CD4-positive, alpha-beta T cell treated with Interleukin-6 for 4 hours (primary cell): ENCODE results near the gene SLC1A7.

ENCODE experiments used
- DNase-seq: peaks from one replicate; pipeline ENCODE4 v3.0.0-alpha.2; 2020; ENCODE audit warnings: mixed read lengths

SLC1A7 gene

DNA sequence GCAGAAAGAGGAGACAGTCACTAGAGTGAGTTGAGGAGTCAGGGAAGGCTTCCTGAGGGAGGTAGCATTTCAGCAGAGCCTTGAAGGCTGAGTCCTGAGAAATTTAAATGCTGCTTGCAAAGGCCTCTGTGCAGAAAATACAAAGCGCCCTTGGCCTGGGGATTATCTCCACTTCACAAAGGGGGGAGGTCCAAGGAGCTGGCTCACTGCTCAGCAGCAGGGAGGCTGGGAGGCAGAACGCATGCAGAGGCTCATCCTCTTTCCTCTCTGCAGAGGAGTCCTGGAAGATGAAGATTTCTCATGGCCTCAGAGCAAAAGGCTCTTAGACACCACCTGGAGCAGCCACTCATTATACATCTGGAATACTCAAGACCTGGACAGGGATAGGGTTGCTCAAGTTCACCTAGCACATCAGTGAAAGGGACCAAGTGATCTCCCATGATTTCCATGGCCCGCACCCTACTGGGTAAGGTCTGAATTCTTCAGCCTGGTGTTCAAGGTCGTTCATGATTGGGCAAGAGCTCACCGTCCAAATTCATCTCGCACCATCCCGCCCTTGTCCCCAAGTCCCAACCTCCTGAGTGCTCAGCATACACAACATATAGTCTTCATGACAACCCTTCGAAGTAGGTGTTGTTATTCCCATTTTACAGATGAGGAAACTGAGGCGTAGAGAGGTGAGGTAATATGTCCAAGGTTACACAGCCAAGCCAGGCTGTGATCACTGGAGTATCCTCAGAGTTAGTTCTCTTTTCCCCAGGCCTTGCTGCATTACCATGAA lies 9.0 kb downstream of the SLC1A7 start:
- DNase-seq: no peak

DNA sequence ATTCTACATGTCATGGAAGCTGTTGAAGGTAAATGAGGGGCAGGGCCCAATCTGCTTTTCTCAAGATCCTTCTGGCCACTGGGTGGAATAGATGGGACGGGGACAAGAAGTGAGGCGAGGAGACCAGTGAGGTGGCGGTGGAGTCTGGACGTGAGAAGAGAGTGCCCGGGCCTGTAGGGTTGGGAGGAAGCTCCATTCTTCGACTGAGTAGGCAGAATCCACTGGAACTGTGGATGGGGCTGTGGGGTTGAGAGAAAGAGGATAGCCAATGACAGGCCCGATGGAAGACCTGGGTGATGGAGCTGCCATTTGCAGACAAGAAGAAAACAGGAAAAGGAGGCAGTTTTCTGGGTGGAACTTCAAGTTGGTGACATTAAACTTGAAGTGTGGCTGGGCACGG lies 10.3 kb downstream of the SLC1A7 start:
- no peak for DNase-seq

DNA sequence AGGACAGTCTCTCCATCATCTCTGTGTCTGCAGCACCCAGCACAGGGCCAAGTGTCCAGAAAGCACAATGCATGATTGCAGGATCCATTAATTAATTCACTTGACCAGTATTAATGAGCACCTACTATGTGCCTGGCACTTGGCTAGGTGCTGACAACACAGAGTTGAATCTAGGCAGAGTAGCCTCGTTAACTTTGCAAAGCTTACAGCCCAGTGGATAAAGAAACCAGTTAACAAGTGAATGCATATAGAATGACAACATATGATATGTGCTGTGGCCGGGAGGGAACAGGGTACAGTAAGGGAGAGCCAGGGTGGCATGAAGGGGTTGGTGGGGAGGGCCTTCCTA lies 10.9 kb downstream of the SLC1A7 start:
- DNase-seq: no peak

DNA sequence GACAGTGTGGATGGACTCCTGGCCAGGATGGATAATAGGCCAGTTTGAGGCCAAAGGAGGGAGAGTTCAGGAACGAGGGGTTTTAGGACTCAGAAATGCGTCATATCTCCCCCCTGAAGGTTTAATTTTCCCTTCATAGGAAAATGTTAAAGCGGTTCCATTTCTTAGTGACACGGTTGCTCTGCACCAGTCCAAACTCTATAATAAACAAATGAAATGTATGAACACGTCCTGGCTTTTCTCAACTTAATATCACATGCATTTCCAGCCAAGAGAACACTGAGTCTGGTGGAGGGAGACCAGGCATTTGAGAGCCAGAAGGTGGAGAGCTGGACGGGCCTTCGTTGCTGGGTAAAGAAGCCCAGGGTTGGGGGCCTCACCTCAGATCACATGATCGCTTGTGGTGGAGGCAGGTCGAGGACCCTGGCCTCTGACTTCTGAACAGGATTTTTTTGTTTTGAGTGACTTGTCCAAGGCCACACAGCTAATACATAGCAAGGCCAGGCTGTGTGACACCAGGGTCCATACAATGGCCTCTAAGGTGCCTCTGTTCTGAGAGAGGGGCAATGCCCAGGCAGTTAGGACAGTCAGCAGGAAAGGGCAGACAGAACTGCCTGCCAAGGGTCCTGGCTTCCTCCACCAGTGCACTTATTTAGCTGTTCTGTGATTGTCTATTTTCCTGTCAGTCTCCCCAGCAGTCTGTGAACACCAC lies 11.4 kb downstream of the SLC1A7 start:
- DNase-seq: no peak

DNA sequence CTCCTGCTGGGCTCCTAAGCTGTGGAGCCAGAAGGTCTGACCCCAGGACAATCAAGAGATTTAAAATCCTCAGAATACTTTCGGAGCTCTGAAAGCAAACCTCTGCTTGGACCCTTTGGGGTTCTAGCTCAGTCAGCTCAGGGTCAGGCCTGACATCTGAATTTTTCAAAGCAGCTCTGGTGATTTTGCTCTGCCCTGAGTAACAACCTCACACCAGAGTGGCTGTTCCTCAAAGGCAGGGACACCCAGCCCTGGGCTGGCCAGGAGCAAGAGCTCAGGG lies 11.9 kb downstream of the SLC1A7 start:
- no peak for DNase-seq

DNA sequence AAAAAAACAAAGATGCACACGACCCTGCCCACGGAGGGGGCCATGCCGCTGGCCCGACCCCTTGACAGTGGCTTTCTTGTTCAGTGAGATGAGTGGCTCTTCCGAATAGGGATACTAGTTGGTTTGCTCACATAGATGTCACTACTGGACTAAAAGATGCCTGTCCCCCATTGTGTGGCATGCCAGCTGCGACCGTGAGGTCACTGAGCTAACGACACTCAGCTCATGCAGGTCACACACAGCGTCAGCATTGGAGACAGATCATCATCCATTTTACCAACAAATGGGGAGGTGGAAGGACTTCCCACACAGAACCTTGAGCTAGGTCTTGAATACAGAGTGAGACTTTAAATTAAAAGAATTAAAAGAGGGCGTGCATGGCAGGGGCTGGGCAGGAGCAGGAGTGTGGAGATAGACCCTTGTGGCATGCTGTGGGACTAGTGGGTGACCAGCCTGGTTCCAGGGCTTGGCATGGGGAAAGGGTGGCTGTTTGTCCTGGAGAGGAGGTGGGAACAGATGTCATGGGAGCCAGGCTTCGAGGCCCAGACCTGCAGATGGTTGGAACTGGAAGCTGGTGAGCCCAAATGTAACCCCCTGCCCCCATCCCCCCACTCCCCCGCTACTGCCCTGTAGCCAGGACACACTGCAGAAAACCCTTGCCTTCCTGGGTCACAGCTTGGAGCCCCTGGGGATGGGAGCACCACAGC lies 12.4 kb downstream of the SLC1A7 start:
- DNase-seq: no peak

DNA sequence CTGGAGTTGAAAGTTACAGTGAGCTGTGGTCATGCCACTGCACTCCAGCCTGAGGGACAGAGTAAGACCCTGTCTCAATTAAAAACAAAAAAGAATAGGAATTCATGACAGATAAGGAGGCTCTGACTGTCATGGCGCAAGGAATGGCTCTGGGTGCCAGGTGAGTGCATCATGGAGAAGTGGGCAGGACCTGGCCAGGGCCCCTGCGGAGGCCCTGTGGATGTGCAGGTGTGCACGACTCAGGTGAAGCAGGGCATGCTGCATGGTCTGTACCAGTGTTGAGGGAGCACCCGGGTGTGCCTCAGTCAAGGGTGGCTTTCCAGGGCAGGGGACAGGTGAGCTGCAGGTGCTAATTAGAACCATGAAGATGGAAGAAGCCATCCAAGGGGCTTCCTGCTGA lies 14.0 kb downstream of the SLC1A7 start:
- DNase-seq: no peak

DNA sequence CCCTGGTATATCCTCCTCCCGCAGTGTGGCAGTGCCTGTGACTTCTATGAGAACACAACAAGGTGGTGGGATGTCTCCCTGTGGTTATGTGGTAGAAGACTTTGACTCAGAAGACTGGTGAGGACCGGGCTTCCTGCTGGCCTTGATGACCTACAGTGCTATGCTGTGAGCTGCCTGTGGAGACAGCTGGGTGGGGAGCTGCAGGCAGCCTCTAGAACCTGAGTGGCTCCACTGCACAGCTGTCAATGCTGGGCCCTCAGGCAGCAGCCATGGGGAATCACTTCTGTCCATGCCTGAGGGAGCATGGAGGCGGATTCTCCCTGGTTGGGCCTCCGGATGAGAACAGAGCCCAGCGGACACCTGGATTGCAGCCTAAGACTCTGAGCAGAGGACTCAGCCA lies 14.9 kb downstream of the SLC1A7 start:
- DNase-seq: no peak

DNA sequence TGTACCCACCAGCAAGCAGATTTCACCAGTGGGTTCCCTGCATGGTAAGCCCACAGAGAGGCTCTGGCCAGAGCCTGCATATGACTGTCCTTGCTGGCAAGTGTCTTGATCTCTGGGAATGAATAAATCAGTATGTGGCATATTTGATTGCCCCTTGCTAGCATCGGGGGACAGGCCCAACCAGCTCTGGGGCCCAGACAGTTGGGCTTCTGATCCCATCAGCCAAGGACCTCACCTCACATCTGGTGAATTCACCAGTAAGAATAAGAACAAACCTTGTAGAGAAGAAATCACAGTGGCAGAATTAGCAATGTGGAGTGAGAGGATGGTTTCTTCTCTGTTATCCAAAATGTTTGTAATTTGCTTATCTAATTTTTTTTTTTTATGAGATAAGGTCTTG lies 15.9 kb downstream of the SLC1A7 start:
- DNase-seq: no peak

DNA sequence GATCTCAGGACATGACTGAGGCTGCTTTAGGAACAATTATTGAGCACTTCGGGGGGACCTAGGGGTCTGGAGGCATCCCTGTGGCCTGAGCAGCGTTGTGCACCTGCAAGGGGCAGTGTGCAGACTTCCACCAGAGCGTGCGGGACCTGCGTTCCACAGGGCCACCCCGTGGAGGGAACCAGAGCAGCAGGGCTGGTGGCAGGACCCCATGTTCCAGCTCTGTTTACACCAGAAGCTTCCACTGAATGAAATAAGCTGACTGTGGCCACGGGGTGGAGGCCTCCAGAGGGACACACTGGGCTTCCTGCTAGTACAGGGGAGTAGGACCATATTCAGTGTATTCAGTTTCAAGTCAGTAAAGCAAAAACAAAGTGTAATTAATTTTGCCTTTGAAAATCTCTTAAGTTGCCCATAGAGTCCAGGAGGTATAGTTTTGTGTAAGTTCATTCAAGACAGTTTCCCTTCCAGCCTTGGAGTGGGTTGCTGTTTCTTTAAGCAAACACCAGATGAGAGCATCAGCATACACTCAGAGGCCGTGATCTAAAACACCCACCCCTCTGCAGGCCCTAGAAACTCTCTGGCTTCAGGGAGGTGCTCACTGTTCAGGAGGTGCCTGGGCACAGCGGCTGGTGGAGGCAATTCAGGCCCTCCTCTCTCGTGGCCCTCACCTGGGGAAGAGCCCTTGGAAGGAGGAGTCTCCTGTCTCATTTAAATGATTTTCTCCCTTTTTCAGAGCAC lies 16.6 kb downstream of the SLC1A7 start:
- no peak for DNase-seq

DNA sequence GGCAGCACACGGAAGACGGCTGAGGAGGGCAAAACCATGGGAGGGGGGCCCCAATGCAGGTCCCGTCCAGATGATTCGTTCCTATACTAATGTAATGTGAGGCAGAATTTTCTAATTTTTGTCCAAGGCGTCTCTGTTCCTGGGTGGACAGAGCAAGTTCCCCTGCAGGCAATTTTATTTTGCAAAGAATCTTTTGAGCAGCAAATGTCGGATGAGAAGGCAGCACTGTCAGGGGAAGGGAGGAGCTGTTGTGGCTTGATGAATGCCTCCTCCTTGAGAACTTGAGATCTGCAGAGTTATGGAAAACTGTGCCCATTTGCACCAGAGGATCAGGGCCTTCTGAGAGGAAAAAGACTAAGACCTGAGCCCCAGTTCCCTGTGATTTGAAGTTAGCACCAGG lies 17.3 kb downstream of the SLC1A7 start:
- no peak for DNase-seq

DNA sequence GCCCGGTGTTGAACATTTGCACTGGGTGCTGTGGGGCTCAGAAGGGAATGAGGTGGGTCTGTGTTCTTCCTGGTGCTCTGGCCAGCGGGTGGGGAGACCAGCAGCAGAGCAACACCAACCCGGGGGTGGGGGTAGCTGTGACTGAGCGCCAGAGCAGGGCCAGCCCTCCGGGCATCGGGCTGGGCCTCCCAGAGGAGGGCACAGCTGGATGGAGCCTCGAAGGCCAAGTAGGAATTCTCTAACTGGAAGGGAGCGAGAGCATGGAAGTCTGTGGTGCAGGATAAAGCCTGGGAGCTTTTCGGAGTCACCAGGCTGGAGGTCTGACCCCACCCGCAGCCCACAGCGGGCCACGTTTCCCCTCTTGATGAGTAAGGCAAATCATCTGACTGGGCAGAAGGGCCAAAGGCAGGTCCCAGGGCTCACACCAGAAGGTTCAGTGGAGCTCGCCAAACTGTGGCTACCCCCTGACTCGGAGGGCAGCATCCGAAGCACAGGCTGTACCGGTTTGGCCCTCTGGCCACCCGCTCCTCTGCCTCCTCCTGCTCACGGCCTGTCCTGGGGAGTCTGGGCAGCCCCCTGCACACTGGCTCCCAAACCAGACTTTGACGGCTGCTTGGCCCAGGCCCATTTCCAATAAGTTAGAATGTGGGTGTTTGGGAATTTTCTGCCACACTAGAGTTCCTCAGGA lies 18.8 kb downstream of the SLC1A7 start:
- DNase-seq: no peak

DNA sequence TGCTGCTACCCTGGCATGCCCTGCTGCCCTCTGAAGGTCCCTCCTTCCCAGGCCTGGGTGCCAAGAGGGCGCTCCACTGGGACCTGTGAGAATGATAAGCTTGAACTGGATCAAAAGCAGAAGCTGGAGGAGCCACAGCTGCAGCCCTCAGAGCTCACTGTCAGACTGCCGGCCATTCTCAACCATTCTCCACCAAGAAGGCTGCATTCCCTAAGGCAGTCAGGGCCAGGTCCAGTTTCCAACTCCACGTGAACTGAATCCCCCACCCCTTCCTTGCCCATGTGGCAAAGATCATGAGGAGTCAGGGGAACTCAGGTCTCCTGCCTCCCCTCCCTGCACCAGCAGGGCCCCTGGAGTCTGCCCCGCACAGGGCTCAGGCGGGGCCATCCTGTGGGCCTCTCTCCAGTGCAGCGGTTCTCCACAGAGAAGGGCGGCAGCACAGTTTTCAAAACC lies 19.5 kb downstream of the SLC1A7 start:
- no peak for DNase-seq

DNA sequence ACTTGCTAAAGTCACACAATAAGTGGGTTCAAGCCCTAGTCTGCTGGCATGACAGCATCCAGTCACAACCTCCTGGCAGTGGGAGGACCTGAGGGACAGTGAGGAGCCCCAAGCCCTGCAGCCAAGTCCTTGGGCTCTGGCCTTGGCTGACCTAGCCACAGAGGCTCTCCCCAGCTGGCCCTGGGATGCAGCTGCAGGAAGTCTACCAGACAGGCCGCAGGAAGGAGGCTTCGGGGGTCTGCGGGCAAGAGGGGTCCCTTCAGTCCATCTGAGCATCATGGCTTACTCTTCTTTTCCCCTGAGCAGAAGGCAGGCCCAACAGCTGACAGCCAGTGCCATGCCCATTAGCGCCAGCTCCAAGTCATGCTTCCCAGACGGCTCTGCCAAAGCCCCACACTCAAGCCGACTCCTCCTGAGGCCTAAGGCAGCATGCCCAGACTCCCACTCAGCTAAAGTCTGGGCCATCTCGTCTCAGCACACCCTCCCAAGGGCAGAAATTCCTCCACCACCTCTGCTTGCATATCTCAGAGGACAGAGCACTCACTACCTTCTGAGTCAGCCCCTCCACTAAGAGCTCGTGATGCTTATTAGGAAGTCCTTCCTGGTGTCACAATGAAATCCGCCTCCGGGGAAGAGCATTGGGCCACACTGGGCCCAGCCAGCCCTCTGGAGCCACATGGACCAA lies 20.1 kb downstream of the SLC1A7 start:
- no peak for DNase-seq

DNA sequence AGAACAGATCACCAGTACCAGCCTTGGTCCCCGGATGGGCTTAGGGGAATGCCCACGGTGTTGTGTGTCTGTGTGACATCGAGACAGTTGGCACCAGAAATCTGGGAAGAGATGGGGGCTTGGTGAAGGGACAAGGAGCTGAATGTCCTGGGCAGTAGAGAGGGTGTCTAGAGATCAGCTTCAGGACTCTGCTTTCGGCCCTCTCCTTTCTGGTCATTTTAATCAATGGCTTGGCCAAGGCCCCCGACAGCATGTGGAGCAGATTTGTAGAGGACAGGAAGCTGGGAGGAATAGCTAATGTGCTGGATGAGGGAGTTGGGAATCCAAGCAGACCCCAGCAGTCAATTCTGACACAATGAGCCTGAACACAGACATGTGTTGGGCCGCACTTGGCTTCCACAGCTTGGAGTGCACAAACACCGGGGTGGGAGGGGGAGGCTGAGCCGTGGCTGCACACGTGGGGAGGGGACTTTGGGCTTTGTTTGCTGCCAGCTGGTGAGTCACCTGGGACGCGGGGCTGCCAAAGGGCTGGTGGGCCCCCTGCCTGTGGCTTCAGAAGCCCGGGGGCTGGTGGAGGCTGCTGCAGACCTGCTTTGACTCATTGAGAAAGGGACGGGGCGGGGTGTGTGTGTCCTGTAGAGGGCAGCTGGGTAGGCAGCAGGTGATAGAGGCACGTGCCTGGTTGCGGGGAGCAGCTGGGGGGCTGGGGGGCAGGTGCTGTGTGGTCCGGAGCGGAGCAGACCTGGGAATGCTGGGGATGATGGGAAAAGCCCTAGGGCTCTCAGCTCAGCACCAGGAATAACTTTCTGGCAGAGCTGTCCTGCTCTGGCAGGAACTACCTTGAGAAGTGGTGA lies 20.9 kb downstream of the SLC1A7 start:
- DNase-seq: no peak

DNA sequence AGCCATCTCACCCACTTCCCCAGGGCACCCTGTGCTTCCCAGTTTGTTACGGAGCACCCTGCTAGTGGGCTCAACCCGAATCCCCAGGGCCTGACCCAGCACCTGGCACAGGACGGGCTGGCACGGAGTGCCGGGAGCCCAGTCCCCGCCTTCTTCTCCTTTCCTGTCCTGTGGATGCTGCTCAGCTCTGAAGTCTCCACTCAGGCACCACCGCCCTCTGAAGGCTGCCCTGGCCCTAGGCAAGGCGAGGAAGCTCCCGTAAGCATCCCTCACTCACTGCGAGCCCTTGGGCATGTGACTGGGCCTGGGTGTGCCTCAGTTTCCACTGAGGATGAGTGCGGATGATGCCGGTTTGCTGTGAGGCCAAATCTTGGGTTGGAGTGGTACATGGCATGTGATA lies 21.8 kb downstream of the SLC1A7 start:
- DNase-seq: no peak

DNA sequence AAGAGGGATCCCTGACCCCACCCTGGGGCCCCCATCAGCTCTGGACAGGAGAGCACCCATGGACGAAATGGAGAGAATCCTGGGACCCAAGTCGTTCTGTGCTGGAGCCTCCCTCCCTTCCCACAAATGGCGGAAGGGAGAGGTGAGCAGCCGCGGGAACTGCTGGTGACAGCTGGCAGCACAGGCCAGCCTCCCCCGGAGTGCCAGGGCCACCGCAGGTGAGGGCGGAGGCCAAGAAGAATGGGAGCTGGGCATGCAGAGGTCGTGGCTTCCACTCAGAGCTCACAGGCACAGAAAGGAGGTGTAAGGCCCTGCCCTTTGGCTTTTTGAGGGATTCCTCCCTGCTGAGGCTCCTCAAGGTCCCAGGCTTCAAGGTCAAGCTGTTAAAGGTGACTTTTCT lies 24.6 kb downstream of the SLC1A7 start:
- DNase-seq: no peak

DNA sequence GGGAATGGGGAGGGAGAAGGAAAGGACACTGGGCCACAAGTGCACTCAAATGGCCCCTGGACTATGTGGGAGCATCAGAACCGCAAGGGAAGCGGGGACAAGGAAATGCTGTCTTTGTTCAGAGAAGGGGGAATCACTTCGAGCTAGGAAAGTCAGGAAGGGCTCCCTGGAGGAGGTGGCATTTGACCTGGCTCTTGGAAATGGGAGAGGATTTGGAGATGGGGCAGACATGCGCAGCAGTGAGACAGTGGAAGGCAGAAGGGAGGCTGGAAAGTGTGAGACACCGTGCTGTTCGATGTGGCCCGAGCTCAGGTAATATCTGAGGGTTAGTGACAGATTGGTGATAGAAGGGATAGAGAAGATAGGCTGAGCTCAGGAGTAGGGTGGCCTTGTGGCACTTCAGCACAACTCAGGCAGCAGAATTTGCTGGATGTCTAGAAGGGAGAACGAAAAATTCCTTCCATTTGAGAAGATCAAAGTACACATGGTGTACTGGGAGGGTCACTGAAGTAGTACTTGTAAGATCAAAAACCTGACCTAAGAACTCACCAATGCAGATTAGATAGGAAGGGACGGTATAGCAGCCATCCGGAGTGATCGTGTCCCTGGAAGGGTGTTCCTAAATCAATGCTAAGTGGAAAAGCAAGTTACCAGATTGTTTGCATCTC lies 25.4 kb downstream of the SLC1A7 start:
- DNase-seq: no peak

DNA sequence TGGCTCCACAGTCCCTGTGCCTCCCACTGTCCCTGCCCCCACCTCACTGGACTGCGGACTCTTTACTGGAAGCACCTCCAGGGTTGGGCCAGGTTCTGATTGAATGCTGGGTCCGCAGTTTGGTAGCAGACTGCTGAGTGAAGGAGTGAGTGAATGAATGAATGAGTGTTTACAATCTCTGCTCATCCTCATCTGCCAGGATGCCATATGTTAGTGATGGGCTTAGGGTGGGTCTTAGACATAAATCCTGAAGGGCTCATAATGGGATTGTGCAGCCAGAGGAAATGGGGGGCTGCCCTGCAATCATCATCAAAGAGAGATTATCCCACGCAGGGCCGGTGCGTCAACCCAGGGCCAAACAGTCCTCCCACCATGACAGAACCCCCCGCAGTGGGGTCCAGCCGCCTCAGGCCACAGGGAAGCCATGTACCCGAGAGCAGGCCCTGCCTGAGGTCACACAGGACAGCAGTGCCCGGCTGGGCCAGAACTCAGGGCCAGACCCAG lies 26.1 kb downstream of the SLC1A7 start:
- no peak for DNase-seq
